Head of caudate nucleus (tissue), 42 donors: ENCODE measurements around the gene PPP1R3C.

Experiments
- DNase-seq, 42 donors: peaks; one replicate each; pipeline versions ENCODE4 v3.0.0 to v3.0.0-alpha.2; 2020 to 2021; ENCODE audit warnings: mixed read lengths in 7 of 42
- intact Hi-C: fragments of 100-400 bp; cut with DNase I; formaldehyde crosslinking; loops from one replicate; pipeline ENCODE4 v1.15.0; 2022

PPP1R3C gene

GRCh38 chr10:91634898-91635297 is 2.0 kb upstream of the PPP1R3C start:
- no peak for DNase-seq
- intact Hi-C loops = loop anchor here (5.0 to 10.0 kb wide), 4 partner anchors 143 to 338 kb away; partner anchors contain the start of genes BTAF1 and TNKS2

- no peak for DNase-seq
- intact Hi-C loops = loop anchor here (5.0 to 10.0 kb wide), 3 partner anchors 142 to 337 kb away; partner anchors contain the start of gene TNKS2
These were observed 1.4 kb upstream of the PPP1R3C start for GRCh38 chr10:91634246-91634645.

- intact Hi-C loops = loop anchor here (5.0 to 10.0 kb wide), 3 partner anchors 138 to 333 kb away; partner anchors contain the start of gene TNKS2
- no peak for DNase-seq
These were observed 2.2 kb downstream of the PPP1R3C start for GRCh38 chr10:91630625-91631024.

GRCh38 chr10:91629715-91630549 is 2.9 kb downstream of the PPP1R3C start:
- no peak for DNase-seq
- intact Hi-C loops = loop anchor here (5.0 to 10.0 kb wide), 3 partner anchors 138 to 333 kb away; partner anchors contain the start of gene TNKS2

- no peak for DNase-seq
- intact Hi-C loops = no loop called here
These were observed 4.5 kb downstream of the PPP1R3C start for GRCh38 chr10:91628383-91628782.

GRCh38 chr10:91627344-91628102 is 5.3 kb downstream of the PPP1R3C start:
- intact Hi-C loops = no loop called here
- no peak for DNase-seq

GRCh38 chr10:91626936-91627335 is 5.9 kb downstream of the PPP1R3C start:
- intact Hi-C loops = no loop called here

GRCh38 chr10:91624633-91625032 is 8.2 kb downstream of the PPP1R3C start:
- intact Hi-C loops = no loop called here
- no peak for DNase-seq

More at GRCh38 chr10:91626936-91627335, 5.9 kb downstream of the PPP1R3C start:
- no peak for DNase-seq

GRCh38 chr10:91622601-91623000 is 10.3 kb downstream of the PPP1R3C start:
- DNase-seq = no peak
- intact Hi-C loops = no loop called here

GRCh38 chr10:91621483-91622113 is 11.3 kb downstream of the PPP1R3C start:
- intact Hi-C loops = no loop called here
- DNase-seq = no peak

GRCh38 chr10:91617072-91617609 is 15.7 kb downstream of the PPP1R3C start:
- intact Hi-C loops = no loop called here
- DNase-seq = no peak

GRCh38 chr10:91616137-91616536 is 16.7 kb downstream of the PPP1R3C start:
- intact Hi-C loops = no loop called here
- no peak for DNase-seq

- intact Hi-C loops = no loop called here
- no peak for DNase-seq
These were observed 18.6 kb downstream of the PPP1R3C start for GRCh38 chr10:91614225-91614624.

- intact Hi-C loops = no loop called here
- DNase-seq = no peak
These were observed 19.3 kb downstream of the PPP1R3C start for GRCh38 chr10:91613411-91614187.

- intact Hi-C loops = no loop called here
- no peak for DNase-seq
These were observed 22.0 kb downstream of the PPP1R3C start for GRCh38 chr10:91610919-91611318.

- DNase-seq = no peak
- intact Hi-C loops = no loop called here
These were observed 22.4 kb downstream of the PPP1R3C start for GRCh38 chr10:91610444-91610843.

GRCh38 chr10:91607646-91608403 is 25.0 kb downstream of the PPP1R3C start:
- intact Hi-C loops = no loop called here

GRCh38 chr10:91605968-91606367 is 26.9 kb downstream of the PPP1R3C start:
- no peak for DNase-seq
- intact Hi-C loops = no loop called here

More at GRCh38 chr10:91607646-91608403, 25.0 kb downstream of the PPP1R3C start:
- DNase-seq = no peak
